Effector memory CD8-positive, alpha-beta T cell (primary cell): ENCODE measurements around the gene ZNF169.
"Not testable (repeated sequence)": the region's sequence is repeated elsewhere in the genome, so short reads cannot be mapped to it uniquely, and the experiment has no call there.

Experiments
- ATAC-seq: fragments of 150-1000 bp; cut with Tn5 transposase; replicated peaks from 2 replicates; pipeline ENCODE4 v1.10.0; 2021; ENCODE audit warnings: mild to moderate bottlenecking, moderate library complexity
- DNase-seq, 3 experiments: peaks; one replicate each; pipeline ENCODE4 v3.0.0; 2021
- H3K27ac Mint-ChIP-seq, 2 donors: one replicate each; pipeline ENCODE4 v1.8.0; 2022; ENCODE audit warnings: mild to moderate bottlenecking in 2 of 2, mixed read lengths in 2 of 2, moderate library complexity in 2 of 2
- H3K27me3 Mint-ChIP-seq, 2 donors: one replicate each; pipeline ENCODE4 v1.8.0; 2022; ENCODE audit warnings: mixed read lengths in 2 of 2
- H3K36me3 Mint-ChIP-seq: one replicate; pipeline ENCODE4 v1.8.0; 2022; ENCODE audit warnings: mild to moderate bottlenecking, moderate library complexity, mixed read lengths; ENCODE audit not compliant: insufficient read depth
- H3K4me1 Mint-ChIP-seq, 2 donors: one replicate each; pipeline ENCODE4 v1.8.0; 2022; ENCODE audit warnings: low read depth in 2 of 2, mixed read lengths in 2 of 2
- H3K4me3 Mint-ChIP-seq, 2 donors: one replicate each; pipeline ENCODE4 v1.8.0; 2022; ENCODE audit warnings: mild to moderate bottlenecking in 2 of 2, mixed read lengths in 2 of 2, moderate library complexity in 2 of 2
- H3K9me3 Mint-ChIP-seq, 2 donors: one replicate each; pipeline ENCODE4 v1.8.0; 2022; ENCODE audit warnings: mixed read lengths in 2 of 2

ZNF169 gene

GRCh38 chr9:94340750-94341149 lies 81.7 kb downstream of the ZNF169 start:
- ATAC-seq, H3K4me1 Mint-ChIP-seq, H3K4me3 Mint-ChIP-seq, H3K36me3 Mint-ChIP-seq, H3K9me3 Mint-ChIP-seq, H3K27me3 Mint-ChIP-seq, H3K27ac Mint-ChIP-seq, DNase-seq: not testable (repeated sequence)

- H3K36me3 Mint-ChIP-seq, H3K9me3 Mint-ChIP-seq, H3K27me3 Mint-ChIP-seq: not testable (repeated sequence)
These were observed 82.6 kb downstream of the ZNF169 start for GRCh38 chr9:94341703-94342102.

GRCh38 chr9:94347451-94347850 lies 88.4 kb downstream of the ZNF169 start:
- not testable (repeated sequence) for DNase-seq, H3K27me3 Mint-ChIP-seq, H3K27ac Mint-ChIP-seq, H3K9me3 Mint-ChIP-seq, H3K36me3 Mint-ChIP-seq, H3K4me1 Mint-ChIP-seq, H3K4me3 Mint-ChIP-seq, ATAC-seq

More at GRCh38 chr9:94341703-94342102, 82.6 kb downstream of the ZNF169 start:
- H3K4me3 Mint-ChIP-seq, DNase-seq, H3K4me1 Mint-ChIP-seq, H3K27ac Mint-ChIP-seq, ATAC-seq: not testable (repeated sequence)

- H3K27ac Mint-ChIP-seq, H3K4me3 Mint-ChIP-seq, H3K36me3 Mint-ChIP-seq, H3K27me3 Mint-ChIP-seq, ATAC-seq, H3K4me1 Mint-ChIP-seq, H3K9me3 Mint-ChIP-seq, DNase-seq: not testable (repeated sequence)
These were observed 89.7 kb downstream of the ZNF169 start for GRCh38 chr9:94348754-94349153.
